Subcutaneous abdominal adipose tissue (tissue), 5 donors: ENCODE data around the gene N4BP2.
"Not testable (repeated sequence)": the region's sequence is repeated elsewhere in the genome, so short reads cannot be mapped to it uniquely, and the experiment has no call there.

ENCODE experiments used
- H3K27ac ChIP-seq: one replicate; pipeline ENCODE4 v1.7.0; 2013; ENCODE audit warnings: low read depth, mild to moderate bottlenecking, inconsistent platforms, low read length, moderate library complexity
- H3K27me3 ChIP-seq, 5 donors: one replicate each; pipeline ENCODE4 v1.7.0; 2013; ENCODE audit warnings: low read length in 5 of 5, inconsistent platforms in 1 of 5; ENCODE audit not compliant: control insufficient read depth in 5 of 5, insufficient read depth in 4 of 5
- H3K36me3 ChIP-seq, 5 donors: one replicate each; pipeline ENCODE4 v1.7.0; 2013; ENCODE audit warnings: low read length in 5 of 5; ENCODE audit not compliant: control insufficient read depth in 5 of 5, insufficient read depth in 5 of 5
- H3K4me1 ChIP-seq, 5 donors: one replicate each; pipeline ENCODE4 v1.7.0; 2013; ENCODE audit warnings: low read length in 5 of 5, mild to moderate bottlenecking in 3 of 5, moderate library complexity in 1 of 5; ENCODE audit not compliant: control insufficient read depth in 5 of 5, insufficient read depth in 5 of 5
- H3K4me3 ChIP-seq, 5 donors: one replicate each; pipeline ENCODE4 v1.7.0; 2013; ENCODE audit warnings: low read length in 5 of 5, low read depth in 1 of 5
- H3K9ac ChIP-seq, 5 donors: one replicate each; pipeline ENCODE4 v1.7.0; 2013; ENCODE audit warnings: low read length in 5 of 5, mild to moderate bottlenecking in 4 of 5, moderate library complexity in 3 of 5
- H3K9me3 ChIP-seq, 5 donors: one replicate each; pipeline ENCODE4 v1.7.0; 2013; ENCODE audit warnings: low read length in 5 of 5; ENCODE audit not compliant: control insufficient read depth in 5 of 5
- donor health status: healthy.
- donor health status: healthy.
- donor health status: healthy.
- donor health status: healthy.
- donor health status: healthy.

Gene N4BP2

GRCh38 chr4:40070387-40070786 lies 13.7 kb downstream of the N4BP2 start:
- Histone ChIP-seq H3K4me1 (no peaks in the 10 kb centered on the region), H3K27ac (no peak overlapping the region), H3K9me3 (no peaks in the 10 kb centered on the region), H3K4me3 (no peak overlapping the region), H3K36me3 (peaks cover 0 to 5% (median 2%) of the 10 kb centered on the region in 5 donors), H3K9ac (no peak overlapping the region), H3K27me3 (no peaks in the 10 kb centered on the region)

GRCh38 chr4:40086421-40086820 lies 29.8 kb downstream of the N4BP2 start:
- Histone ChIP-seq H3K9me3 (no peaks in the 10 kb centered on the region), H3K36me3 (no peaks in the 10 kb centered on the region), H3K27me3 (no peaks in the 10 kb centered on the region), H3K9ac (no peak overlapping the region), H3K4me1 (no peaks in the 10 kb centered on the region), H3K4me3 (no peak overlapping the region), H3K27ac (no peak overlapping the region)

GRCh38 chr4:40087799-40088366 lies 31.2 kb downstream of the N4BP2 start:
- no peaks in the 10 kb centered on the region for H3K9me3 ChIP-seq
- no peaks in the 10 kb centered on the region for H3K36me3 ChIP-seq
- no peak overlapping the region for H3K4me3 ChIP-seq
- no peaks in the 10 kb centered on the region for H3K27me3 ChIP-seq
- no peak overlapping the region for H3K27ac ChIP-seq
- no peaks in the 10 kb centered on the region for H3K4me1 ChIP-seq
- H3K9ac ChIP-seq: no peak overlapping the region

- H3K9me3 ChIP-seq, H3K4me3 ChIP-seq, H3K4me1 ChIP-seq, H3K27me3 ChIP-seq, H3K27ac ChIP-seq, H3K36me3 ChIP-seq, H3K9ac ChIP-seq: not testable (repeated sequence)
These were observed 36.8 kb downstream of the N4BP2 start for GRCh38 chr4:40093400-40093799.

- Histone ChIP-seq H3K9ac (no peak overlapping the region), H3K27ac (no peak overlapping the region), H3K9me3 (no peaks in the 10 kb centered on the region), H3K36me3 (peaks cover 0 to 4% (median 0%) of the 10 kb centered on the region in 5 donors), H3K4me1 (no peaks in the 10 kb centered on the region), H3K4me3 (no peak overlapping the region), H3K27me3 (no peaks in the 10 kb centered on the region)
These were observed 42.4 kb downstream of the N4BP2 start for GRCh38 chr4:40099010-40099409.

- H3K27me3 ChIP-seq, H3K4me1 ChIP-seq, H3K4me3 ChIP-seq, H3K9ac ChIP-seq, H3K27ac ChIP-seq, H3K9me3 ChIP-seq: not testable (repeated sequence)
- H3K36me3 ChIP-seq: peaks cover 0 to 11% (median 3%) of the 10 kb centered on the region in 5 donors
These were observed 50.5 kb downstream of the N4BP2 start for GRCh38 chr4:40107150-40107549.

- Histone ChIP-seq H3K36me3 (peaks cover 0 to 11% (median 2%) of the 10 kb centered on the region in 5 donors), H3K4me1 (no peaks in the 10 kb centered on the region), H3K27ac (no peak overlapping the region), H3K9ac (no peak overlapping the region), H3K4me3 (no peak overlapping the region), H3K27me3 (no peaks in the 10 kb centered on the region), H3K9me3 (no peaks in the 10 kb centered on the region)
These were observed 55.6 kb downstream of the N4BP2 start for GRCh38 chr4:40112027-40112792.

GRCh38 chr4:40114206-40114605 lies 57.6 kb downstream of the N4BP2 start:
- no peaks in the 10 kb centered on the region for H3K27me3 ChIP-seq

GRCh38 chr4:40118861-40119260 lies 62.2 kb downstream of the N4BP2 start:
- Histone ChIP-seq H3K9ac (no peak overlapping the region), H3K27ac (no peak overlapping the region), H3K9me3 (no peaks in the 10 kb centered on the region), H3K4me3 (no peak overlapping the region), H3K4me1 (no peaks in the 10 kb centered on the region), H3K27me3 (no peaks in the 10 kb centered on the region), H3K36me3 (peaks cover 0 to 10% (median 0%) of the 10 kb centered on the region in 5 donors)

More at GRCh38 chr4:40114206-40114605, 57.6 kb downstream of the N4BP2 start:
- peaks cover 0 to 11% (median 0%) of the 10 kb centered on the region in 5 donors for H3K36me3 ChIP-seq
- no peaks in the 10 kb centered on the region for H3K9me3 ChIP-seq
- H3K4me1 ChIP-seq: no peaks in the 10 kb centered on the region
- H3K9ac ChIP-seq: no peak overlapping the region
- no peak overlapping the region for H3K4me3 ChIP-seq
- no peak overlapping the region for H3K27ac ChIP-seq

GRCh38 chr4:40119344-40119743 lies 62.7 kb downstream of the N4BP2 start:
- Histone ChIP-seq H3K27me3 (no peaks in the 10 kb centered on the region), H3K4me1 (no peaks in the 10 kb centered on the region), H3K36me3 (peaks cover 0 to 5% (median 0%) of the 10 kb centered on the region in 5 donors), H3K4me3 (no peak overlapping the region), H3K9me3 (no peaks in the 10 kb centered on the region), H3K27ac (no peak overlapping the region), H3K9ac (no peak overlapping the region)
